ENCODE measurements around the gene TCAIM.
"Not testable (repeated sequence)": the region's sequence is repeated elsewhere in the genome, so short reads cannot be mapped to it uniquely, and the experiment has no call there.

The TCAIM gene

DNA sequence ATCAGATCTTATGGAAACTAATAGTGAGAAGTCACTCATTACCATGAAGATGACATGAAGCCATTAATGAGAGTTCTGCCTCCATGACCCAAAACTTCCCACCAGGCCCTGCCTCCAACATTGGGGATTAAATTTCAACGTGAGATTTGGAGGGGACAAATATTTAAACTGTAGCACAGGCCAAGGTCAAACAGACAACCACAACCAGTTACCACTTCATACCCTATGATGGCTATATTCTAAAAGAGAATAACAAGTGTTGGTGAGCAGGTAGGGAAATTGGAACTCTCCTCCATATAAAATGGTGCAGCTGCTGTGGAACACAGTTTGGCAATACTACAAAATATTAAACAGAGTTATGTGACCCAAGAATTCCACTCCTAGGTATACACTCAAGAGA is 36.9 kb downstream of the TCAIM start:
- peaks cover 15% of the 10 kb centered on the region for H3K36me3 Mint-ChIP-seq (ENCODE audit: low read depth)
- peaks cover 16% of the 10 kb centered on the region for H3K9me3 Mint-ChIP-seq
- H3K27ac Mint-ChIP-seq: no peak overlapping the region
- no peak overlapping the region for H3K4me3 Mint-ChIP-seq
- H3K4me1 Mint-ChIP-seq (ENCODE audit: low read depth): no peaks in the 10 kb centered on the region
- H3K27me3 Mint-ChIP-seq (ENCODE audit: low read depth): peaks cover 3% of the 10 kb centered on the region

DNA sequence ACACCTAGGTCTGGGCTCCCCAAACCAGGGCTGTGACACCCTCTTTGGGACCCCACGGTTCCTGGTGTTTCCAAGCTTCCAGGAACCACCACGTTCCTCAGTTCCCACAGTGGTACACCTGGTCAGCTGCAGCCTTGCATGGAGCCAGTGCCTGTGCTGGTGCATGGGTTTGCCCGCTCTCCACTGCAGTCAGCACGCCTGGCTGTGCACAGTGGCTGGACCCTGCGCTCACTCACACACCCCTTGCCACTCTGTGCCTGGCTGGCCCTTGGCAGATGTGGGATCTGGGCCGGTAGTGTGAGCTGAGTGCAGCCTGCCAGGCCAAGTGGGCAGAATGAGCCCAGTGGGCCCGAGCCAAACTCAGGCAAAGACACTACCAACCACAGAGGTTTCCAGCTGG is 48.8 kb downstream of the TCAIM start:
- no peaks in the 10 kb centered on the region for H3K4me1 Mint-ChIP-seq (ENCODE audit: low read depth)
- H3K9me3 Mint-ChIP-seq: peaks cover 24% of the 10 kb centered on the region
- H3K27ac Mint-ChIP-seq: no peak overlapping the region
- no peaks in the 10 kb centered on the region for H3K27me3 Mint-ChIP-seq (ENCODE audit: low read depth)
- H3K4me3 Mint-ChIP-seq: no peak overlapping the region
- H3K36me3 Mint-ChIP-seq (ENCODE audit: low read depth): peaks cover 1% of the 10 kb centered on the region

DNA sequence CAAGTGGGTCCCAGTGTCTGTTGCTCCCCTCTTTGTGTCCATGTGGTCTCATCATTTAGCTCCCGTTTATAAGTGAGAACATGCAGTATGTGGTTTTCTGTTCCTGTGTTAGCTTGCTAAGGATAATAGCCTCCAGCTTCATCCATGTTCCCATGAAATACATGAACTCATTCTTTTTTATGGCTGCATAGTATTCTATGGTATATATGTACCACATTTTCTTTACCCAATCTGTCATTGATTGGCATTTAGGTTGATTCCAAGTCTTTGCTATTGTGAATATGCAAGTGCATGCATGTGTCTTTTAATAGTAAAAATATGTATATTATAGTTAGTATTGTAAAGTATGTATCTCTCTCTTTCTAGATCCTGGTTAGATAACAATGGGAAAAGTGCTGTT is 53.9 kb downstream of the TCAIM start:
- H3K27me3 Mint-ChIP-seq (ENCODE audit: low read depth): no peaks in the 10 kb centered on the region
- H3K27ac Mint-ChIP-seq: no peak overlapping the region
- peaks cover 3% of the 10 kb centered on the region for H3K36me3 Mint-ChIP-seq (ENCODE audit: low read depth)

DNA sequence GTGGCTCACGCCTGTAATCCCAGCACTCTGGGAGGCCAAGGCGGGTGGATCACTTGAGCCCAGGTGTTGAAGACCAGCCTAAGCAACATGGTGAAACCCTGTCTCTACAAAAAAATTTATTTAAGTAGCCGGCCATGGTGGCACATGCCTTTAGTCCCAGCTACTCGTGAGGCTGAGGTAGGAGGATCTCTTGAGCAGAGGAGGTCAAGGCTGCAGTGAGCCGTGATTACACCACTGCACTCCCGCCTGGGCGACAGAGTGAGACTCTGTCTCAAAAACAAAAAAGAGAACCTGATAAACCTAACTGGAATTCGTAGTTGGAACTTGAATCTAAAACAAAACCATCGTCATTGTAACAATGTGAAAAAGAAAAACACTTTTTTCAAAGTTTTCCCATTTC is 57.1 kb downstream of the TCAIM start:
- Mint-ChIP-seq H3K36me3 (ENCODE audit: low read depth) (peaks cover 3% of the 10 kb centered on the region), H3K4me1 (ENCODE audit: low read depth) (peaks cover 2% of the 10 kb centered on the region), H3K9me3 (peaks cover 3% of the 10 kb centered on the region), H3K4me3 (no peak overlapping the region), H3K27ac (no peak overlapping the region), H3K27me3 (ENCODE audit: low read depth) (no peaks in the 10 kb centered on the region)

More for the DNA sequence above, 53.9 kb downstream of the TCAIM start:
- Mint-ChIP-seq H3K4me1 (ENCODE audit: low read depth) (peaks cover 2% of the 10 kb centered on the region), H3K9me3 (peaks cover 12% of the 10 kb centered on the region), H3K4me3 (no peak overlapping the region)

DNA sequence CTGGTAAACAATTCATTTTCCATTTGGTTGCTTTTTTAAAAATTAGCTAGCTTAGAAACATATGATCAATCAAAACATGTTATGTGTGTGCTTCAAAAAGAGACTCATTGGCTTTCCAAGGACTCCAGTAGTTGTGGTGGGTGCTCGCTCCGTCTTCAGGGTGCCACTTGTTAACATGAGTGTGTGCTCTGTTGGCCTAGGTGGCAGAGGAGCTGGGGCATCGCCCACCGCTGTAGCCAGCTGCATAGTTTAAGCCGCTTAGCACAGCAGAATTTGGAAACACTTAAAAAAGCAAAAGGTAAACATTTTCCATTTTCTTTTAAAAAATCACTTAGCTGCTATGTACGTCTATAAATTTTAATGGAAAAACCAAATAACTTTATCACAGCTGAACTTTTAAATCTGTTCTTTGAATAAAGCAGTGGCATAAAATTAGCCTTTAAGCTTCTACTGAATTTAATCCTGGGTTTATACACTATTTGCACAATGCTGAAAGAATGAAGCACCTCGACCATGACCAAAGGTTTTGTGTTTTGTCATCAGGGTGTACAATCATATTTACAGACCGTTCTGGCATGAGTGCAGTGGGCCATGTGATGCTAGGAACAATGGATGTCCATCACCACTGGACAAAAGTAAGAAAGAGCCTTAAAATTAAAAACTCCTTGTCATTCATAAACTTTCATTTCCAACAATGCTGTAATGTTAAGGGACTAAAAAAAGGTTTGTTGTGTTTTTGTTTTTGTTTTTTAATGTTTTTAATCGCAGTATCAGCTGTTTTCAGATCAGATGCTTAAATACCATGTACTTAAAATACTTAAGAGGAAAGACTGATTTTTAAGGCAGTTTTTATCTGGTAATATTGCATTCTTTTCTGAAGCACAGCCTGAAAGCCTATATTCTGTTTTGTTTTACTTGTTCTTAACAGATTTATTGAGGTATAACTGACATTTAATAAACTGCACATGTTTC is 57.9 kb downstream of the TCAIM start:
- H3K27me3 Mint-ChIP-seq (ENCODE audit: low read depth): no peaks in the 10 kb centered on the region
- peaks cover 2% of the 10 kb centered on the region for H3K4me1 Mint-ChIP-seq (ENCODE audit: low read depth)

DNA sequence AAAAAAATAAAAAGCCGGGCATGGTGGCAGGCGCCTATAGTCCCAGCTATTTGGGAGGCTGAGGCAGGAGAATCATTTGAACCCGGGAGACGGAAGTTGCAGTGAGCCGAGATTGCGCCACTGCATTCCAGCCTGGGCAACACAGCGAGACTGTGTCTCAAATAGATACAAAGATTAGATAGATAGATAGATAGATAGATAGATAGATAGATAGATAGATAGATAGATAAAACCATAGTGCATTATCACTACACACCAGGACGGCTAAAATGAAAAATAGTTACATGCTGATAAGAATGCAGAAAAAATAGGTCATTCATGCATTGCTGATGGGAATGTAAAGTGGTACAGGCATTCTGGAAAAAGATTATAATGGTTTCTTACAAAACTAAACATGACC is 59.7 kb downstream of the TCAIM start:
- H3K36me3 Mint-ChIP-seq (ENCODE audit: low read depth); H3K9me3 Mint-ChIP-seq; H3K27ac Mint-ChIP-seq; H3K27me3 Mint-ChIP-seq (ENCODE audit: low read depth); H3K4me3 Mint-ChIP-seq; H3K4me1 Mint-ChIP-seq (ENCODE audit: low read depth): not testable (repeated sequence)

More for the DNA sequence above, 57.9 kb downstream of the TCAIM start:
- H3K4me3 Mint-ChIP-seq: no peak overlapping the region
- H3K36me3 Mint-ChIP-seq (ENCODE audit: low read depth): peaks cover 6% of the 10 kb centered on the region
- H3K27ac Mint-ChIP-seq: no peak overlapping the region
- peaks cover 3% of the 10 kb centered on the region for H3K9me3 Mint-ChIP-seq

DNA sequence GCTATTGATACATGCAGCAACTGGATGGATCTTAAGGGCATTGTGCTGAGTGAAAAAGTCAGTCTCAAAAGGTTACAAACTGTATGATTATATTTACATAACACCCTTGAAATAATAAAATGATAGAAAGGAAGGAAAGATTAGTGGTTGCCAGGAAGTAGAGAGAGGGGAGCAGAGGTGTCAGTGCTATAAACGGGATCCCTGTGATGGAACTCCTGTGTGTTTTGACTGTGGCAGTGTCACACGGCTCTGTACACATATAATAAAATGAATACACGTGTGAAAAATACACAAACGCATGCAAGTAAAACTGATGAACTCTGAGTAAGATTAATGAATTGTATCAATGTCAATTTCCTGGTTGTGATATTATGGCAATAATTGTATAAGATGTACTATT is 60.3 kb downstream of the TCAIM start:
- Mint-ChIP-seq H3K27me3 (ENCODE audit: low read depth) (no peaks in the 10 kb centered on the region), H3K36me3 (ENCODE audit: low read depth) (peaks cover 4% of the 10 kb centered on the region), H3K27ac (no peak overlapping the region), H3K4me3 (no peak overlapping the region), H3K9me3 (no peaks in the 10 kb centered on the region), H3K4me1 (ENCODE audit: low read depth) (peaks cover 2% of the 10 kb centered on the region)

DNA sequence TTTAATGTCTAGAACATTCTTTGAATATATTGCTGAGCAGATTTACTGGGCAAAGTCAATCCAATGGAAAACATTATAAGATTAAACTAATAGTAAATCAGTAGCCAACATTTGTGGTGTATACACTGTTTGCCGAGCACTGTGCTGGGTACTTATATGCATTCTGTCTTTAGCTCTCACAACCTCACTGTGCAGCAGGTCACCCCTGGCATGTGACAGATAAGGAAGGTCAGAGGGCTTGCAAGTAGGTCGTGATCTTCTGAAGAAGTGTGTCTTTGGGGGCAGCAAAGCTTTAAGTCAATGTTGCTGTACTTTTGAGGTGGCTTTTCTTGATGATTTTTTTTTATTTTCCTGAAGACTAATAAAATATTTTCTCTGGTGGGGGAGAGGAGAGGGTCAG is 62.2 kb downstream of the TCAIM start:
- no peak overlapping the region for H3K27ac Mint-ChIP-seq
- peaks cover 10% of the 10 kb centered on the region for H3K36me3 Mint-ChIP-seq (ENCODE audit: low read depth)
- peaks cover 2% of the 10 kb centered on the region for H3K4me1 Mint-ChIP-seq (ENCODE audit: low read depth)
- H3K9me3 Mint-ChIP-seq: no peaks in the 10 kb centered on the region
- no peaks in the 10 kb centered on the region for H3K27me3 Mint-ChIP-seq (ENCODE audit: low read depth)
- no peak overlapping the region for H3K4me3 Mint-ChIP-seq

DNA sequence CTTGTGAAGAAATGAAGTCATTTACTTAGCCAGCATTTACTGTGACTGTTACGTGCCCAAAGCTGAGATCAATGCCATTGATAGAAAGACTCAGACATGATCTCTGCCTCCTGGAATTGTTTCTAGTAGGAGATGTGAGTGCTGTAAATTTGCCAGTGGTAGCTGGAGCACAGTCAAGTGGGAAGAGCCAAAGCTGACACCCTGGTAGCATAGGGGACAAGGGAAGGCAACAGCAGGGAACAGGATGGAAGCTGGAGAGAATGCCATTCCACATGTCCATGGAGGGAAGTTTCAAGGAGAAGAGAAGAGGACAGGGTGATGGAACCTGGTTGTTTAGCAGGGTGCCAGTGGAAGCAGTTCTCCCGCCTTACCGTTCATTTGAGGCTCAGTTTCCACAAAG is 64.0 kb downstream of the TCAIM start:
- Mint-ChIP-seq H3K36me3 (ENCODE audit: low read depth) (peaks cover 10% of the 10 kb centered on the region), H3K9me3 (no peaks in the 10 kb centered on the region), H3K27me3 (ENCODE audit: low read depth) (no peaks in the 10 kb centered on the region), H3K27ac (no peak overlapping the region), H3K4me1 (ENCODE audit: low read depth) (no peaks in the 10 kb centered on the region), H3K4me3 (no peak overlapping the region)

DNA sequence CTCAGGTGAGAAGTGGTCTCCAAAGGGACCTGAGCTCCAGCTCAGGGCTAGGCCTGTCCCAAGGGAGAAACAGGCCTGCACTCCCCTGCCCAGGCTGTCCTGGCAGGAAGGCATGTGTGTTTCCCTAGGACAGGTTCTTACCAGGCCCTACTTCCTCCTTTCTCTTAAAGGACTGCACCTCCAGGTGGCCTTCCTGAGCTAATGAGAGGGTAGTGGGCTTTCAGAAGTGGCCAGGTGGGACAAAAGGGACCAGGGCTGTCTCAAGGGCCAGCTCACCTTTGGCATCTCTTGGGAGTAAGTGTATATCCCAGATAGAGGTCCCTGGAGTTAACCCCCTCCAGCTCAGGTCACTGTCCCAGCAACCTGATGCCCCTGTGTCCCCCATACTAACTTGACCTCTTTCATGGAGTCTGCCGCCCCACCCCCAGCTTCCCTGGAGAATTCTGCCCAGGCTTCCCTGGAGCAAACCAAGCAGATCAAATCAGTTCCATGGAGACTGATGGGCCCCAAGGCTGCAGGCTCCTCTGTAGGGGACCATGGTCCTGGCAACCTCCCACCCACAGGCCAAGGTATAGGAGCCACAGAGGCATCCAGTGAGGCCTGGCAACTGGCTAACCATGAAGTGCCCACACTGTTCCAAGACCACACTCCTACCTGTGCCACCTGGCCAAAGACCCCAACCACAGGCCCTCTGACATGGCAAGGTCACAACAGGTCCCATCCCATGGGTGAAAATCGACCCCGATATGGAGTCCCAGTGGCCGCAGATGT is 71.3 kb downstream of the TCAIM start:
- H3K27me3 Mint-ChIP-seq (ENCODE audit: low read depth): no peaks in the 10 kb centered on the region
- no peaks in the 10 kb centered on the region for H3K36me3 Mint-ChIP-seq (ENCODE audit: low read depth)
- H3K4me3 Mint-ChIP-seq: no peak overlapping the region
- H3K27ac Mint-ChIP-seq: no peak overlapping the region
- no peaks in the 10 kb centered on the region for H3K4me1 Mint-ChIP-seq (ENCODE audit: low read depth)
- H3K9me3 Mint-ChIP-seq: no peaks in the 10 kb centered on the region

DNA sequence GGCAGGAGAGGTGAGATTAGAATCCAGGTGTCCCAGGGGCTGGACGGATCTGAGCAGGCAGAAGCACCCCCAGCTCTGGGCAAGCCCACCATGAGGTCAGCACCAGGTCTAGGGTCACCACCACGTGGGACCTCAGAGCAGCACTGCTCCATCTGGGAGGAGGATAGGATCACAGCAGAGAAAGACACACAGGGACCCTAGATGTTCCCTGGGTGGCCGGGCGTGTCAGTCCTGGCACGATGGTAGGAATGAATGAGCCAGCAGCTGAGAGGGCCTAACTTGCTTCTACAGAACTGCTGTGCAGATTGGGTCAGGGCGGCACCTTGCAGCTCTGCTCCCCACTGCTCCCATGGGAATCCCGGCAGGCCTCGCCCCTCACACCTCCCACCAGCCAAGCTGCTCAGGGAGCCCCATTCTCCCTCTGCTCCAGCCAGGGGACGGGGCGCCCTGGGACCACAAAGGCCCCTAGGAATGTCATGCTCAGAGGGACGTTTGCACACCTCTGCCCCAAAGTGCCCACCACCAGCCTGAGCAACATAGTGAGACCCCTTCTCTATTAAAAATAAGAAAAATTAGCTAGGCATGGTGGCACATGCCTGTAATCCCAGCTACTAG is 72.6 kb downstream of the TCAIM start:
- Mint-ChIP-seq H3K4me1 (ENCODE audit: low read depth) (no peaks in the 10 kb centered on the region), H3K36me3 (ENCODE audit: low read depth) (no peaks in the 10 kb centered on the region), H3K4me3 (no peak overlapping the region), H3K27me3 (ENCODE audit: low read depth) (no peaks in the 10 kb centered on the region), H3K9me3 (no peaks in the 10 kb centered on the region), H3K27ac (no peak overlapping the region)

DNA sequence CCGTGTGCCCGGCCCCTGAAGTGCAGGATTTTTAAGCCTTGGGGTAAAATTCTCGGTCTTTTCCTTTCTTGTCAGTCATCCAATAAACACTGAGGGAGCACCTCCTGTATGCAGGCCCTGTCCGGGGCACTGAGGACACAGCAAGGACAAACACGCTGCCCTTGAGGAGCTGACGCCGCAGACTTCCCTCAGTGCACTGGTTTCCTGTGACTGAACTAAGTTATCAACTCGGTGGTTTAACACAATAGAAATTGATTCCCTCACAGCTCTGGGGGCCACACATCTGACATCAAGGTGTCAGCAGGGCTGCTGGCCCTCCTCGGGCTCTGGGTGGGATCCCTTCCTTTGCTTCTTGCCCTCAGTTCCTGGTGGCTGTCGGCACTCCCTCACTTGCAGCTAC is 73.8 kb downstream of the TCAIM start:
- Mint-ChIP-seq H3K9me3 (no peaks in the 10 kb centered on the region), H3K27ac (no peak overlapping the region), H3K36me3 (ENCODE audit: low read depth) (no peaks in the 10 kb centered on the region), H3K4me1 (ENCODE audit: low read depth) (no peaks in the 10 kb centered on the region), H3K4me3 (no peak overlapping the region), H3K27me3 (ENCODE audit: low read depth) (no peaks in the 10 kb centered on the region)

DNA sequence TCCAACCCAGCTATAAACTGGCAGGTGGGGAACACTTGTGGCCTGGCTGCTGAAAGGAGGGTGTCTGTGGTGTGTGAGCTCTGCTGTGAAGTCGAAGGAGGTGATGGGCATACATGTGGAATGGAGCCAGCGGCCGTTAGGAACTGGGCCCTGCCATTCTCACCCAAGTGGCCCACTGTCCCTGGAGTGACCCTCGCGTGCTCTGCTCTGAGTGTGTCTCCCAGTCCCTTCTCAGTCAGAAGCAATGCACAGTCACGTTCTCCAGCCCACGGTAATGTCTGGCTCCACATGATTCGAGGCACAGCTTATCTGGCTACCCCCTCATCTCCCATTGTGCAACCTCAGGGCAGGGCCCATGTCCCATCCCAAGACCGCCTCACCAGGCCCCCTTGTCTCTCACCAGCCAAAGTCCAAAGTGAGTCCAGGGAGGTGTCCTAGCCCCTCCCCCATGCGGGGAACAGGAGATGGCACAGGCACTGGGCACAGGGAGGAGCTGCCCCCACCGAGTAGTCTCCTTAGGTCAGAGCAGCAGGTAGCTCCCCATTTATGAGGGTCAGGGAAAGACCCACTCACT is 76.0 kb downstream of the TCAIM start:
- Mint-ChIP-seq H3K27me3 (ENCODE audit: low read depth) (no peaks in the 10 kb centered on the region), H3K4me3 (no peak overlapping the region), H3K27ac (no peak overlapping the region), H3K36me3 (ENCODE audit: low read depth) (no peaks in the 10 kb centered on the region), H3K9me3 (no peaks in the 10 kb centered on the region), H3K4me1 (ENCODE audit: low read depth) (no peaks in the 10 kb centered on the region)

DNA sequence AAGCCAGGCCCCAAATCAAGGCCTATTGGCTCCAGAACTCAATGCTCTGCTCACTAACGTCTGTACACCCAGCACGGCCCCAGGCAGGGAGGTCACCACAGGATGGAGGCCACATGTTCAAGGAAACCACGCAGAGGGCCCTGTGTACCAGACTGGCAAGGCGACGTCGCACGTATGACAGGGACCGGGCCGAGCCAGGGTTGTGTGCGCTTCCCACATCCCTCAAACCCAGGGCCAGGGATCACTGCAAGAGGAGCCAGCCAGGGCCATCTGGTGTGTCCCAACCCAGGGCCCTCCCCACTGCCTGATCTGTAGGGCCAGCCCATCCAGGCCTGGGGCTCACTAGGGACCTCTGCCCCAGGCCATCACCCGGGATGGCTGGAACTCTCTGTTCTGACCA is 76.9 kb downstream of the TCAIM start:
- no peaks in the 10 kb centered on the region for H3K36me3 Mint-ChIP-seq (ENCODE audit: low read depth)
- H3K27me3 Mint-ChIP-seq (ENCODE audit: low read depth): no peaks in the 10 kb centered on the region
- H3K4me1 Mint-ChIP-seq (ENCODE audit: low read depth): no peaks in the 10 kb centered on the region
- H3K9me3 Mint-ChIP-seq: no peaks in the 10 kb centered on the region
- H3K27ac Mint-ChIP-seq: no peak overlapping the region
- no peak overlapping the region for H3K4me3 Mint-ChIP-seq

Measured in T-helper 1 cell treated with Interleukin-12 subunit alpha and Interleukin-12 subunit beta and Interleukin-4 antibody, amounts not matched to agents 30 μg/mL and 1 μg/mL, for 36 hours (primary cell).